Measurements from ENCODE around the gene CCDC50.

GRCh38 chr3:191381303-191381702 lies 52.1 kb downstream of the CCDC50 start:
- TF ChIP-seq CTCF (IDR thresholded peaks at IDR 0.05) (no peak), EZH2 (IDR thresholded peaks at IDR 0.05) (no peak), EZH2phosphoT487 (IDR thresholded peaks at IDR 0.05) (no peak)

Data from neural progenitor cell (in vitro differentiated cells).